IMR-90 (cell line): ENCODE measurements around the gene IRF4.

Source experiments
- BHLHE40 ChIP-seq: fragments of 150-350 bp; IDR thresholded peaks from 2 replicates; pipeline ENCODE4 v1.6.1; 2016; ENCODE audit warnings: mild to moderate bottlenecking, low read depth, low read length
- CEBPB ChIP-seq: IDR thresholded peaks from 2 replicates; pipeline ENCODE4 v1.6.1; 2012; ENCODE audit warnings: low read depth, low read length, improper control_type of control experiment
- CTCF ChIP-seq: conservative IDR thresholded peaks from 2 replicates; pipeline ENCODE4 v1.5.1; 2012; ENCODE audit warnings: mild to moderate bottlenecking, low read depth, low read length, improper control_type of control experiment
- MXI1 ChIP-seq: IDR thresholded peaks from 2 replicates; pipeline ENCODE4 v1.6.1; 2012; ENCODE audit warnings: low read depth, mild to moderate bottlenecking, low read length, moderate library complexity, borderline replicate concordance
- RAD21 ChIP-seq: IDR thresholded peaks from 2 replicates; pipeline ENCODE4 v1.6.1; 2012; ENCODE audit warnings: low read length, improper control_type of control experiment
- RFX5 ChIP-seq: IDR thresholded peaks from 2 replicates; pipeline ENCODE4 v1.8.0; 2012; ENCODE audit warnings: low read depth, mild to moderate bottlenecking, low read length, moderate library complexity

DNA sequence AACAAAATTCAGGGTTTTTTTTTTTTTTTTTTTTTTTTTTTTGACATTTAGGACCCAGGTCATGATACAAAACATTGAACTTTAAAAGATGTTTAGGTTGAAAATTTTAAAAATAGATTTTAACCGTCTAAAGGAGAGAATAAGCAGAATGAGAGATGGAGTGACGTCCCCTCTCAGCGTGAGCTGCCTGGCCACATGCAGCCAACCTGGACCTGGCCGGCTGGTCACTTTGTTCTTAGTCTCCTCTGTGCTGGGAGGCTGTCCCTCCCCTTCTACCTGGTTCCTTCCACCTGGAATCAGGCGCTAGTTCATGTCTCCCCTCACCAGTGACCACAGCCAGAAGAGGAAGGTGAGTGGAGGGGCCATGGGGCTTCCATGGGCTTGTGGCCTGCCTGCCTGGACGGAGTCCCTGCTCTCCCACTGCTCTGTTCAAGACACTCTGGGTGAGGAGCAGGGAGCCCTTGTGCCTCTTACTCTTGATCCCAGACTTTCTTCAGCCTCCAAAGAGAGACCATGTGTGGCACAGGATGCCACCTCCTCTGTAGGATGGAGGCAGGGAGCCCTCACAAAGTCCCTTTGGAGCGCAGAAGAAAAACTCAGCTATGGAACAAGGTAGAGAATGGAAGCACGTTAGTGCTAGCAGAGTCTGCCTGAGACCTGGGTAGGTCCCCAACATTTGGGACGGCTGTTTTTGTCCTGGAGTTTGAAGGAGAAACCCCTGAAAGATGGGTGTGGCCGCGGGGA lies 31.7 kb downstream of the IRF4 start:
- TF ChIP-seq RAD21, result no peak
- TF ChIP-seq CTCF, result no peak
- no peak for TF ChIP-seq CEBPB
- TF ChIP-seq MXI1, result no peak
- TF ChIP-seq BHLHE40, result no peak
- no peak for TF ChIP-seq RFX5
